Neuronal stem cell (in vitro differentiated cells): ENCODE results near the gene IGSF9.

Experiments
- DNase-seq: peaks from one replicate; pipeline ENCODE4 v3.0.0-alpha.2; 2013; ENCODE audit warnings: low spot score
- H2AFZ ChIP-seq: one replicate; pipeline ENCODE4 v1.6.1; 2013; ENCODE audit warnings: mild to moderate bottlenecking, low read length, inconsistent platforms
- H2AK5ac ChIP-seq: 2 replicates; pipeline ENCODE4 v1.6.1; 2013; ENCODE audit warnings: low read depth, mild to moderate bottlenecking, inconsistent platforms, low read length, moderate library complexity, mixed read lengths
- H2BK120ac ChIP-seq: 2 replicates; pipeline ENCODE4 v1.6.1; 2013; ENCODE audit warnings: low read depth, mild to moderate bottlenecking, inconsistent platforms, low read length, moderate library complexity, mixed read lengths
- H2BK12ac ChIP-seq: one replicate; pipeline ENCODE4 v1.6.1; 2013; ENCODE audit warnings: low read length, inconsistent platforms
- H2BK15ac ChIP-seq: 2 replicates; pipeline ENCODE4 v1.6.1; 2013; ENCODE audit warnings: mild to moderate bottlenecking, low read length, inconsistent platforms, mixed read lengths
- H2BK5ac ChIP-seq: one replicate; pipeline ENCODE4 v1.6.1; 2013; ENCODE audit warnings: inconsistent platforms, mild to moderate bottlenecking, low read length, moderate library complexity
- H3K14ac ChIP-seq: one replicate; pipeline ENCODE4 v1.6.1; 2013; ENCODE audit warnings: low read length, inconsistent platforms
- H3K18ac ChIP-seq: 2 replicates; pipeline ENCODE4 v1.6.1; 2013; ENCODE audit warnings: low read length, inconsistent platforms
- H3K23ac ChIP-seq: 2 replicates; pipeline ENCODE4 v1.6.1; 2013; ENCODE audit warnings: low read depth, mild to moderate bottlenecking, mixed read lengths, low read length, inconsistent platforms; ENCODE audit not compliant: poor library complexity
- H3K27ac ChIP-seq: replicated peaks from 3 replicates; pipeline ENCODE4 v1.5.1; 2013; ENCODE audit warnings: low read length, inconsistent platforms
- H3K27me3 ChIP-seq, 3 experiments: 2 replicates each; pipeline ENCODE4 v1.6.1; 2013; ENCODE audit warnings: low read length in 3 of 3, mild to moderate bottlenecking in 2 of 3, inconsistent platforms in 1 of 3, low read depth in 1 of 3, mixed read lengths in 1 of 3, moderate library complexity in 1 of 3; ENCODE audit not compliant: control insufficient read depth in 3 of 3, insufficient read depth in 3 of 3
- H3K36me3 ChIP-seq, 2 donors: replicated peaks in 1 of 2; 2 replicates each; pipeline ENCODE4 v1.6.1; 2013; ENCODE audit warnings: low read length in 2 of 2; ENCODE audit not compliant: control insufficient read depth in 2 of 2, insufficient read depth in 2 of 2
- H3K4ac ChIP-seq: 2 replicates; pipeline ENCODE4 v1.6.1; 2013; ENCODE audit warnings: inconsistent platforms, mild to moderate bottlenecking, low read length, moderate library complexity
- H3K4me1 ChIP-seq, 2 donors: 1 replicate in 1 of 2; 2 replicates in 1 of 2; pipeline ENCODE4 v1.6.1; 2013; ENCODE audit warnings: low read length in 2 of 2, low read depth in 1 of 2; ENCODE audit not compliant: control insufficient read depth in 2 of 2, insufficient read depth in 1 of 2
- H3K4me2 ChIP-seq: one replicate; pipeline ENCODE4 v1.6.1; 2013; ENCODE audit warnings: mild to moderate bottlenecking, low read length, inconsistent platforms; ENCODE audit not compliant: insufficient read depth, poor library complexity, severe bottlenecking
- H3K4me3 ChIP-seq, 2 donors: 2 replicates each; pipeline ENCODE4 v1.5.1; 2013; ENCODE audit warnings: low read length in 2 of 2, mild to moderate bottlenecking in 2 of 2, inconsistent platforms in 1 of 2, moderate library complexity in 1 of 2
- H3K79me1 ChIP-seq: one replicate; pipeline ENCODE4 v1.6.1; 2013; ENCODE audit warnings: low read depth, mild to moderate bottlenecking, inconsistent platforms, low read length, moderate library complexity
- H3K9ac ChIP-seq: one replicate; pipeline ENCODE4 v1.6.1; 2013; ENCODE audit warnings: mild to moderate bottlenecking, low read depth, low read length, inconsistent platforms; ENCODE audit not compliant: poor library complexity
- H3K9me3 ChIP-seq, 2 donors: replicated peaks in 1 of 2; 2 replicates each; pipeline versions ENCODE3 to v1.6.1; 2013; ENCODE audit warnings: low read length in 2 of 2, mild to moderate bottlenecking in 2 of 2, inconsistent platforms in 1 of 2, low read depth in 1 of 2, mixed read lengths in 1 of 2, moderate library complexity in 1 of 2; ENCODE audit not compliant: control insufficient read depth in 2 of 2, insufficient read depth in 1 of 2
- H4K8ac ChIP-seq: one replicate; pipeline ENCODE4 v1.6.1; 2013; ENCODE audit warnings: low read depth, mild to moderate bottlenecking, inconsistent platforms, low read length, moderate library complexity
- H4K91ac ChIP-seq: one replicate; pipeline ENCODE4 v1.6.1; 2013; ENCODE audit warnings: low read length, low read depth, mild to moderate bottlenecking, inconsistent platforms; ENCODE audit not compliant: poor library complexity
- WGBS, 2 donors: extraction: QIAGEN DNeasy Blood & Tissue Kit; methylation state at CpG; one replicate each; pipeline ENCODE4 v1.1.7; 2013; ENCODE audit warnings: missing lambda C conversion rate in 2 of 2, mixed read lengths in 1 of 2; ENCODE audit not compliant: insufficient read length in 2 of 2, insufficient replicate concordance in 1 of 2; ENCODE audit errors: extremely low coverage in 2 of 2; 5-methylcytosine and 5-hydroxymethylcytosine counted together

The IGSF9 gene

DNA sequence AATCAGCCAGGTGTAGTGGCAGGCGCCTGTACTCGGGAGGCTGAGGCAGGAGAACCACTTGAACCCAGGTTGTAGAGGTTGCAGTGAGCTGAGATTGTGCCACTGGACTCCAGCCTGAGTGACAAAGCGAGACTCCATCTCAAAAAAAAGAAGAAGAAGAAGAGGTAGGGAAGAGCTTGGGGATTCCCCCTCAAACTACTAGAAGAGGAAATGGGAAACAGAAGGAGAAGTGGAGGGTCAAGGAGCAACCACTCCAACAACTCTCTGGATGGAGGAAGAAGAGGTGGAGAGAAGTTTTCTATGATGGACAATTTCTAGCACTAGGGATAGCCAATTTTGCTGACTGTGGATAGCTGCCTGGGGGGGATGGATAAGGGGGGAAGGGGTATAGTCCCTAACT, 23.5 kb upstream of the IGSF9 start:
- Histone ChIP-seq H3K4ac (no peak overlapping the region), H3K79me1 (no peaks in the 10 kb centered on the region), H3K4me1 (peaks cover 0 to 4% of the 10 kb centered on the region in 2 donors), H2BK120ac (no peak overlapping the region), H3K14ac (no peak overlapping the region), H3K4me3 (no peak overlapping the region), H2BK15ac (no peak overlapping the region), H4K8ac (no peak overlapping the region), H3K23ac (no peak overlapping the region), H4K91ac (no peak overlapping the region), H3K27me3 (peaks cover 0 to 46% (median 0%) of the 10 kb centered on the region in 3 experiments), H3K18ac (no peak overlapping the region), H3K27ac (no peak overlapping the region), H3K4me2 (no peak overlapping the region), H2AFZ (no peak overlapping the region), H2BK5ac (no peak overlapping the region), H2BK12ac (no peak overlapping the region), H3K9ac (no peak overlapping the region), H2AK5ac (no peak overlapping the region), H3K36me3 (no peaks in the 10 kb centered on the region), H3K9me3 (no peaks in the 10 kb centered on the region)
- DNase-seq = no peak
- WGBS, 2 donors = no CpG with 5 or more reads among the region's 3 CpGs

DNA sequence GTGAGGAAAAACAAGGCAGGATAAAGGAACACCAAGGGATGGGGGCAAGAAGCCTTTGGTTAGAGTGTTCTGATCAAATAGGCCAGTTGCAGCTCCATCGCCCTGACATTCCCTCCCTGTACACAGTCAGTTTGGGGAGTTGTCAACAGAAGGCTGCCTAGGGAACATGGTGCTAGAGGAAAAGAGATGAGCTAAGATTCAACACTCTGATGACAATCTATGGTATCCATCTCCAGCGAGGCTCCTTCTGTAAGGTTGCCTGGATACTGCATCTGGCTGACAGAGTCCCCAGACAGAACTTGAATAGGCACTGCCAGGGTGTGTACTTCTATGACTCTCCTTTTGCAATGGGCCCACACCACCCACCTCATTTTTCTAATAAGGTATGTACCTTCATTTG, 19.9 kb upstream of the IGSF9 start:
- Histone ChIP-seq H3K9me3 (no peaks in the 10 kb centered on the region), H3K23ac (no peak overlapping the region), H3K9ac (no peak overlapping the region), H2BK15ac (no peak overlapping the region), H3K18ac (no peak overlapping the region), H3K79me1 (no peaks in the 10 kb centered on the region), H2AK5ac (no peak overlapping the region), H3K4me3 (no peak overlapping the region), H3K14ac (no peak overlapping the region), H4K91ac (no peak overlapping the region), H2AFZ (no peak overlapping the region), H3K4ac (no peak overlapping the region), H3K4me1 (peaks cover 0 to 6% of the 10 kb centered on the region in 2 donors), H3K27me3 (peaks cover 0 to 28% (median 0%) of the 10 kb centered on the region in 3 experiments), H3K36me3 (no peaks in the 10 kb centered on the region), H3K27ac (no peak overlapping the region), H2BK120ac (no peak overlapping the region), H4K8ac (no peak overlapping the region), H2BK5ac (no peak overlapping the region), H2BK12ac (no peak overlapping the region), H3K4me2 (no peak overlapping the region)
- DNase-seq = no peak
- no CpG with 5 or more reads among the region's 2 CpGs for WGBS, 2 donors

DNA sequence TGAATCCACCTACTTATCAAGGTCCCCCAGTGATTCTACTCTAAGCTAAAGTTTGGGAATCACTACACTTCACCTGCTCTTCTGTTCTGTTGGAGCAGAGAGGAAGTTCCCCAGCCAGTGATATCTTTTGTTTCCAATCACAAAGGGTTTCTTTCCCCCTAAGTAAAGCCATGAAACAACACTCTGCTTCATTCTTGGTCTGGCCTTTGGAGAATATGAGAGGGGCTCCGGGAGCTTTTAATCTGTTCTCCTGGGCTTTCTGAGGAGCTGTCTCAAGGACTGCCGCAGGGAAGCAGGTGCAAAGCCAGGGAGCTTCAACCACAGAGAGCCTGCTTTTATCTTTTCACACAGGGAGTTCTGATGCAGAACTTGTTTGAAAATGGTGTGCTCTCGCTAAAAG, 18.7 kb upstream of the IGSF9 start:
- H3K36me3 ChIP-seq = no peaks in the 10 kb centered on the region
- no peaks in the 10 kb centered on the region for H3K9me3 ChIP-seq
- no peak for DNase-seq
- H4K8ac ChIP-seq = no peak overlapping the region
- no peak overlapping the region for H3K4me3 ChIP-seq
- H3K18ac ChIP-seq = no peak overlapping the region
- no peak overlapping the region for H2BK12ac ChIP-seq
- H2AFZ ChIP-seq = peak overlapping the region; percentile 13
- no peaks in the 10 kb centered on the region for H3K79me1 ChIP-seq
- no peak overlapping the region for H3K23ac ChIP-seq
- peaks cover 0 to 34% (median 0%) of the 10 kb centered on the region in 3 experiments for H3K27me3 ChIP-seq
- H3K27ac ChIP-seq = no peak overlapping the region
- H2BK15ac ChIP-seq = no peak overlapping the region
- H3K4me2 ChIP-seq = no peak overlapping the region
- no peak overlapping the region for H2AK5ac ChIP-seq
- H3K4me1 ChIP-seq = peaks cover 0 to 6% of the 10 kb centered on the region in 2 donors
- no peak overlapping the region for H4K91ac ChIP-seq
- H2BK120ac ChIP-seq = no peak overlapping the region
- no peak overlapping the region for H3K14ac ChIP-seq
- WGBS, 2 donors = no CpG with 5 or more reads among the region's 3 CpGs
- no peak overlapping the region for H3K4ac ChIP-seq
- no peak overlapping the region for H2BK5ac ChIP-seq
- no peak overlapping the region for H3K9ac ChIP-seq

DNA sequence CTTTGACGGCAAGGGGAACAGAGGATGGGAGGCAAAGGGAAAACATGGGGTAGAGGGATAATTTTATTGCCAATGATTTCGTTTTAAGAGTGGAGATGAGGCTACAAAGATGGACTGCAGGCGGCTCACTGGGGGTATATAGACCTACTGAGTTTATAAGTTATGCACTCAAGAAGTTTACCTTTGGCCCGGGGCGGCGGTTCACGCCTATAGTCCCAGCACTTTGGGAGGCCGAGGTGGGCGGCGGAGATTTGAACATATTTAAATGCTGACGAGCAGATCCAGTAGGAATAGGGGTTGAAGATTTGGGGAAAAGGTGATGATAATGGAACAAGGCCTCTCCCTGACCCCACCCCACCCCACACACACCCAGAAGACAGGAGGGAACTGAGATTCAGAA, 16.8 kb upstream of the IGSF9 start:
- Histone ChIP-seq H3K14ac (no peak overlapping the region), H3K27ac (no peak overlapping the region), H3K4me2 (no peak overlapping the region), H2BK12ac (no peak overlapping the region), H4K91ac (no peak overlapping the region), H3K27me3 (peaks cover 0 to 32% (median 0%) of the 10 kb centered on the region in 3 experiments), H3K79me1 (no peaks in the 10 kb centered on the region), H3K4ac (no peak overlapping the region), H3K4me3 (no peak overlapping the region), H4K8ac (no peak overlapping the region), H3K36me3 (no peaks in the 10 kb centered on the region), H2BK15ac (no peak overlapping the region), H3K18ac (no peak overlapping the region), H2AK5ac (no peak overlapping the region), H2BK120ac (no peak overlapping the region), H3K9ac (no peak overlapping the region), H3K23ac (no peak overlapping the region), H2BK5ac (no peak overlapping the region), H3K9me3 (no peaks in the 10 kb centered on the region), H2AFZ (no peak overlapping the region), H3K4me1 (peaks cover 0 to 6% of the 10 kb centered on the region in 2 donors)
- WGBS, 2 donors = no CpG with 5 or more reads among the region's 11 CpGs
- no peak for DNase-seq
